Suprapubic skin (tissue), 4 donors: ENCODE results near the gene C12orf42. TPM values are rescaled to one million over a fixed set of nuclear protein-coding genes. Genes with fewer than 3 reads are reported as not detected.

Source experiments
- DNase-seq, 2 donors: peaks; one replicate each; pipeline ENCODE4 v3.0.0-alpha.2; 2019; ENCODE audit warnings: low spot score in 2 of 2
- H3K27ac ChIP-seq: fragments of 200-600 bp; sonication (generic); one replicate; pipeline ENCODE4 v1.5.1; 2019
- H3K27me3 ChIP-seq: fragments of 200-600 bp; sonication (generic); one replicate; pipeline ENCODE4 v1.5.1; 2019
- H3K36me3 ChIP-seq: fragments of 200-600 bp; sonication (generic); one replicate; pipeline ENCODE4 v1.5.1; 2019
- H3K4me1 ChIP-seq: fragments of 200-600 bp; sonication (generic); one replicate; pipeline ENCODE4 v1.5.1; 2019
- H3K4me3 ChIP-seq: fragments of 200-600 bp; sonication (generic); one replicate; pipeline ENCODE4 v1.5.1; 2019; ENCODE audit warnings: mild to moderate bottlenecking
- H3K9me3 ChIP-seq: fragments of 200-600 bp; sonication (generic); one replicate; pipeline ENCODE4 v1.5.1; 2019
- CTCF ChIP-seq, 2 donors: fragments of 200-600 bp in 1 of 2; fragments of 450-650 bp in 1 of 2; sonication (generic) in 1 of 2; IDR thresholded peaks; one replicate each; pipeline ENCODE4 v1.5.1; 2016 to 2019; ENCODE audit warnings: antibody characterized with exemption in 2 of 2, mild to moderate bottlenecking in 1 of 2, moderate library complexity in 1 of 2
- EP300 ChIP-seq: sonication (generic); formaldehyde crosslinking; IDR thresholded peaks from one replicate; pipeline ENCODE4 v1.6.1; 2017; ENCODE audit warnings: antibody characterized with exemption
- POLR2A ChIP-seq, 2 donors: fragments of 450-650 bp; IDR thresholded peaks; one replicate each; pipeline ENCODE4 v1.6.1; 2017; ENCODE audit warnings: antibody characterized with exemption in 2 of 2, mild to moderate bottlenecking in 2 of 2, moderate library complexity in 2 of 2
- POLR2AphosphoS5 ChIP-seq, 3 donors: sonication (generic); formaldehyde crosslinking; IDR thresholded peaks; one replicate each; pipeline ENCODE4 v1.6.1; 2017; ENCODE audit warnings: antibody characterized with exemption in 3 of 3
- WGBS: methylation state at CpG from one replicate; pipeline ENCODE4 v1.1.5; 2018; 5-methylcytosine and 5-hydroxymethylcytosine counted together
- total RNA-seq, 4 donors: library from RNA; depleted of rRNA; stranded (reverse); fragments of >200 nt; gene quantifications; one replicate each; pipeline ENCODE4 v1.1.0, GENCODE V29; 2016

Gene C12orf42
- total RNA-seq: not detected

GRCh38 chr12:103495469-103496456 lies at the start of gene C12orf42:
TSS of gene C12orf42 (minus strand) at chr12:103495968. CDS start at chr12:103478426, 17,542 bp downstream.
- 2% methylated on average over 19 of the region's 77 CpGs for WGBS
- Histone ChIP-seq H3K4me3 (peak within 1 kb of the TSS; percentile 41), H3K9me3 (no peaks in the 10 kb centered on the region), H3K27ac (no peak within 1 kb of the TSS), H3K27me3 (peaks cover 33% of the 10 kb centered on the region), H3K4me1 (peaks cover 11% of the 10 kb centered on the region), H3K36me3 (no peaks in the 10 kb centered on the region)
- no peak for DNase-seq
- TF ChIP-seq CTCF (IDR thresholded peaks at IDR 0.05) (peak in 1 of 2 donors; percentile 4), POLR2A (IDR thresholded peaks at IDR 0.05) (no peak)

- Histone ChIP-seq H3K36me3 (no peaks in the 10 kb centered on the region), H3K27ac (no peak overlapping the region), H3K4me1 (no peaks in the 10 kb centered on the region), H3K4me3 (no peak overlapping the region), H3K9me3 (no peaks in the 10 kb centered on the region), H3K27me3 (no peaks in the 10 kb centered on the region)
- WGBS: 77% methylated on average over 3 of the region's 3 CpGs
- TF ChIP-seq EP300: no peak
- no peak for TF ChIP-seq POLR2AphosphoS5 (IDR thresholded peaks at IDR 0.05)
- no peak for TF ChIP-seq POLR2A (IDR thresholded peaks at IDR 0.05)
- no peak for TF ChIP-seq CTCF (IDR thresholded peaks at IDR 0.05)
- no peak for DNase-seq
Observed at GRCh38 chr12:103542078-103542477, 46.3 kb upstream of the C12orf42 start.

- Histone ChIP-seq H3K4me3 (no peak overlapping the region), H3K27me3 (no peaks in the 10 kb centered on the region), H3K9me3 (no peaks in the 10 kb centered on the region), H3K4me1 (no peaks in the 10 kb centered on the region), H3K27ac (no peak overlapping the region), H3K36me3 (no peaks in the 10 kb centered on the region)
- no peak for TF ChIP-seq POLR2A (IDR thresholded peaks at IDR 0.05)
- DNase-seq: no peak
- 63% methylated on average over 3 of the region's 3 CpGs for WGBS
Observed at GRCh38 chr12:103540319-103540718, 44.6 kb upstream of the C12orf42 start.

- no peak overlapping the region for H3K27ac ChIP-seq
- H3K9me3 ChIP-seq: no peaks in the 10 kb centered on the region
- H3K27me3 ChIP-seq: no peaks in the 10 kb centered on the region
- 68% methylated on average over 1 of the region's 1 CpG for WGBS
- H3K4me3 ChIP-seq: no peak overlapping the region
- no peak for DNase-seq
- no peaks in the 10 kb centered on the region for H3K36me3 ChIP-seq
- TF ChIP-seq EP300: no peak
- no peak for TF ChIP-seq POLR2AphosphoS5 (IDR thresholded peaks at IDR 0.05)
- no peak for TF ChIP-seq CTCF (IDR thresholded peaks at IDR 0.05)
- H3K4me1 ChIP-seq: no peaks in the 10 kb centered on the region
Observed at GRCh38 chr12:103538397-103538796, 42.6 kb upstream of the C12orf42 start.

GRCh38 chr12:103530307-103531066 lies 34.7 kb upstream of the C12orf42 start:
- no peak for TF ChIP-seq EP300
- no peak for TF ChIP-seq POLR2A (IDR thresholded peaks at IDR 0.05)
- no peak for TF ChIP-seq POLR2AphosphoS5 (IDR thresholded peaks at IDR 0.05)
- no peak for TF ChIP-seq CTCF (IDR thresholded peaks at IDR 0.05)
- Histone ChIP-seq H3K27ac (no peak overlapping the region), H3K36me3 (no peaks in the 10 kb centered on the region), H3K9me3 (no peaks in the 10 kb centered on the region), H3K27me3 (peaks cover 5% of the 10 kb centered on the region), H3K4me1 (peaks cover 7% of the 10 kb centered on the region), H3K4me3 (no peak overlapping the region)
- 27% methylated on average over 15 of the region's 15 CpGs for WGBS
- DNase-seq: no peak
